Type B pancreatic cell (in vitro differentiated cells): Measurements from ENCODE around the gene PHOSPHO1. TPM values are rescaled to one million over a fixed set of nuclear protein-coding genes. Genes with fewer than 3 reads are reported as not detected.

Source experiments
- DNase-seq: peaks from one replicate; pipeline ENCODE4 v3.0.0; 2021; ENCODE audit warnings: mixed read lengths; ENCODE audit not compliant: unreplicated experiment; ENCODE audit errors: extremely low spot score
- H3K27ac Mint-ChIP-seq: 2 replicates; pipeline ENCODE4 v1.8.0; 2021; ENCODE audit warnings: mild to moderate bottlenecking, mixed read lengths
- H3K27me3 Mint-ChIP-seq: 2 replicates; pipeline ENCODE4 v1.8.0; 2021; ENCODE audit warnings: mixed read lengths
- H3K36me3 Mint-ChIP-seq: 2 replicates; pipeline ENCODE4 v1.8.0; 2021; ENCODE audit warnings: mixed read lengths
- H3K4me1 Mint-ChIP-seq: one replicate; pipeline ENCODE4 v1.8.0; 2021; ENCODE audit warnings: mixed read lengths; ENCODE audit not compliant: unreplicated experiment
- H3K4me3 Mint-ChIP-seq: 2 replicates; pipeline ENCODE4 v1.8.0; 2021; ENCODE audit warnings: mild to moderate bottlenecking, mixed read lengths
- H3K9me3 Mint-ChIP-seq: 2 replicates; pipeline ENCODE4 v1.8.0; 2021; ENCODE audit warnings: mixed read lengths
- CTCF ChIP-seq: fragments of 200-600 bp; sonication (generic); conservative IDR thresholded peaks from 2 replicates; pipeline ENCODE4 v1.5.0; 2021; ENCODE audit warnings: antibody characterized with exemption, mild to moderate bottlenecking
- total RNA-seq: library from RNA; stranded (reverse); gene quantifications from 2 replicates; pipeline ENCODE4 v1.2.1, GENCODE V29; 2021; ENCODE audit warnings: low replicate concordance

Gene PHOSPHO1
- total RNA-seq, 1 donor from 2014 or later: not detected

- TF ChIP-seq CTCF: no peak
- peaks cover 5% of the 10 kb centered on the region for H3K4me1 Mint-ChIP-seq
- no peak within 1 kb of the TSS for H3K4me3 Mint-ChIP-seq
- H3K27ac Mint-ChIP-seq: no peak within 1 kb of the TSS
- DNase-seq: no peak
- no peaks in the 10 kb centered on the region for H3K36me3 Mint-ChIP-seq
- no peaks in the 10 kb centered on the region for H3K9me3 Mint-ChIP-seq
- peaks cover 49% of the 10 kb centered on the region for H3K27me3 Mint-ChIP-seq
These were observed 20.2 kb downstream of the PHOSPHO1 start, which contains the start of the genes ABI3 and GNGT2 for GRCh38 chr17:49210158-49211029. Gene ABI3, plus strand, starts transcription at chr17:49210707. Its CDS starts 18 bp downstream, at chr17:49210725. Gene GNGT2, minus strand, starts transcription at chr17:49210574. Its CDS starts 3,152 bp downstream, at chr17:49207422.

GRCh38 chr17:49209061-49209571 is 21.5 kb downstream of the PHOSPHO1 start:
- TF ChIP-seq CTCF: no peak
- Mint-ChIP-seq H3K4me1 (peaks cover 5% of the 10 kb centered on the region), H3K27ac (no peak overlapping the region), H3K9me3 (no peaks in the 10 kb centered on the region), H3K27me3 (peaks cover 57% of the 10 kb centered on the region), H3K4me3 (no peak overlapping the region), H3K36me3 (no peaks in the 10 kb centered on the region)
- no peak for DNase-seq

GRCh38 chr17:49204516-49204915 is 26.1 kb downstream of the PHOSPHO1 start:
- H3K27me3 Mint-ChIP-seq: peaks cover 80% of the 10 kb centered on the region
- H3K4me1 Mint-ChIP-seq: no peaks in the 10 kb centered on the region
- H3K36me3 Mint-ChIP-seq: no peaks in the 10 kb centered on the region
- no peak overlapping the region for H3K4me3 Mint-ChIP-seq
- no peaks in the 10 kb centered on the region for H3K9me3 Mint-ChIP-seq
- H3K27ac Mint-ChIP-seq: no peak overlapping the region
- DNase-seq: no peak
- no peak for TF ChIP-seq CTCF

GRCh38 chr17:49203796-49204195 is 26.8 kb downstream of the PHOSPHO1 start:
- no peak overlapping the region for H3K4me3 Mint-ChIP-seq
- H3K27ac Mint-ChIP-seq: no peak overlapping the region
- H3K27me3 Mint-ChIP-seq: peaks cover 73% of the 10 kb centered on the region
- TF ChIP-seq CTCF: no peak
- H3K4me1 Mint-ChIP-seq: no peaks in the 10 kb centered on the region
- H3K9me3 Mint-ChIP-seq: no peaks in the 10 kb centered on the region
- DNase-seq: no peak
- H3K36me3 Mint-ChIP-seq: no peaks in the 10 kb centered on the region

- H3K9me3 Mint-ChIP-seq: no peaks in the 10 kb centered on the region
- no peaks in the 10 kb centered on the region for H3K4me1 Mint-ChIP-seq
- no peak overlapping the region for H3K4me3 Mint-ChIP-seq
- no peak for TF ChIP-seq CTCF
- no peak overlapping the region for H3K27ac Mint-ChIP-seq
- peaks cover 61% of the 10 kb centered on the region for H3K27me3 Mint-ChIP-seq
- DNase-seq: no peak
- no peaks in the 10 kb centered on the region for H3K36me3 Mint-ChIP-seq
These were observed 29.1 kb downstream of the PHOSPHO1 start for GRCh38 chr17:49201481-49201927.
